Gastroesophageal sphincter (tissue), 3 donors: ENCODE data around the gene HEY2.

Source experiments
- CTCF ChIP-seq, 4 experiments: fragments of 200-600 bp in 2 of 4; fragments of 450-650 bp in 2 of 4; sonication (generic) in 1 of 4; IDR thresholded peaks; one replicate each; pipeline ENCODE4 v1.5.1; 2017 to 2019; ENCODE audit warnings: antibody characterized with exemption in 4 of 4, mild to moderate bottlenecking in 2 of 4, moderate library complexity in 2 of 4
- POLR2AphosphoS5 ChIP-seq: sonication (generic); formaldehyde crosslinking; IDR thresholded peaks from one replicate; pipeline ENCODE4 v1.6.1; 2017; ENCODE audit warnings: antibody characterized with exemption

DNA sequence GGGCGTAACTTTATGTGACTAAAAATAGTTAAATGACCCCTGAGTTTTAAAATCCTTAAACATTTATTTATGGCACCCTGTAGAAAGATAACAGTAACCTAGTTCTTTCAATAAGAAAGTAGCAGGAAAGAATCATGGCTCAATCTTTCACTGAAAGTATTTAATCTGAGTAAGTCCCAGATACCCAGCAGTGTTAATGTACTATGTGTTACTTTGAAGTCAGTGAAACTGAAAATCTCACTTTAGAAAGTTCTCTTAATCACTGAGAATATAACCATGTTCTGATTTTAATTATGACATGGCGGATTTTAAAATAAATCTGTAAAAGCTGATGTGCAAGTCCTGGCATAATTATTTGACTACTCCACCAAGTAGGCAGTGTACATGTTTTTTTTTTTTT is 8.1 kb upstream of the HEY2 start:
- no peak for TF ChIP-seq CTCF (IDR thresholded peaks at IDR 0.05)
- no peak for TF ChIP-seq POLR2AphosphoS5
